Endothelial cell of umbilical vein (primary cell): ENCODE results near the gene MCM9. TPM values are rescaled to one million over a fixed set of nuclear protein-coding genes. Genes with fewer than 3 reads are reported as not detected.

Experiments used
- BruUV-seq: library from RNA; stranded (reverse); fragments of 400-500 nt; replicated peaks from 2 replicates; lab custom pipeline; 2021; lab: Mats Ljungman, UMichigan
- CTCF ChIA-PET: fragments of 300-600, 350-600 bp; sonication (Branson Sonifier 250); formaldehyde crosslinking; loops from one replicate; lab custom pipeline; 2021; ENCODE audit warnings: antibody characterized with exemption, inconsistent platforms; lab: Charles Lee
- POLR2A ChIA-PET: fragments of 300-600, 350-600 bp; sonication (Branson Sonifier 250); formaldehyde crosslinking; loops from one replicate; lab custom pipeline; 2021; ENCODE audit warnings: antibody characterized with exemption, inconsistent platforms; lab: Charles Lee
- DNase-seq: peaks from one replicate; pipeline ENCODE4 v3.0.0-alpha.2; 2011; ENCODE audit warnings: low read depth, low spot score
- FAIRE-seq: peaks from 2 replicates; lab custom pipeline; 2011; peaks lifted over from hg19 to GRCh38; lab: Jason Lieb, UNC
- H2AFZ ChIP-seq: 2 replicates; pipeline ENCODE4 v1.6.0; 2012; ENCODE audit warnings: low read depth, low read length, control low read depth, inconsistent platforms
- H3K27ac ChIP-seq: 2 replicates; pipeline ENCODE4 v1.5.1; 2011; ENCODE audit warnings: low read depth, mild to moderate bottlenecking, control low read depth, low read length, moderate library complexity; ENCODE audit not compliant: insufficient read depth
- H3K27me3 ChIP-seq, 2 experiments: 2 replicates each; pipeline versions ENCODE4 v1.6.0 to v1.6.1; 2011; ENCODE audit warnings: low read length in 2 of 2, mixed read lengths in 1 of 2; ENCODE audit not compliant: control insufficient read depth in 2 of 2, insufficient read depth in 2 of 2
- H3K36me3 ChIP-seq, 2 experiments: 2 replicates in 1 of 2; 3 replicates in 1 of 2; pipeline ENCODE4 v1.5.1; 2011; ENCODE audit warnings: low read length in 2 of 2, mild to moderate bottlenecking in 1 of 2, moderate library complexity in 1 of 2; ENCODE audit not compliant: control insufficient read depth in 2 of 2, insufficient read depth in 2 of 2; ENCODE audit errors: extremely low read depth in 1 of 2
- H3K4me1 ChIP-seq: 3 replicates; pipeline ENCODE4 v1.5.1; 2011; ENCODE audit warnings: mild to moderate bottlenecking, low read length; ENCODE audit not compliant: control insufficient read depth, insufficient read depth; ENCODE audit errors: extremely low read depth
- H3K4me2 ChIP-seq: 2 replicates; pipeline ENCODE4 v1.6.1; 2011; ENCODE audit warnings: low read length, control low read depth, mixed read lengths; ENCODE audit not compliant: insufficient read depth
- H3K4me3 ChIP-seq, 3 experiments: fragments of 200-600 bp in 1 of 3; sonication (generic), shearing (Covaris generic) in 1 of 3; replicated peaks in 1 of 3; 2 replicates each; pipeline ENCODE4 v1.5.1; 2011 to 2016; ENCODE audit warnings: control low read depth in 3 of 3, low read length in 3 of 3, mild to moderate bottlenecking in 2 of 3, inconsistent platforms in 1 of 3, low read depth in 1 of 3, moderate library complexity in 1 of 3; ENCODE audit not compliant: insufficient read depth in 1 of 3
- H3K79me2 ChIP-seq: 2 replicates; pipeline ENCODE4 v1.6.0; 2012; ENCODE audit warnings: low read length, inconsistent platforms; ENCODE audit not compliant: control insufficient read depth, insufficient read depth
- H3K9ac ChIP-seq: replicated peaks from 2 replicates; pipeline ENCODE3; 2011; ENCODE audit warnings: low read length, control low read depth; ENCODE audit not compliant: insufficient read depth; ENCODE audit errors: extremely low read depth
- H3K9me1 ChIP-seq: replicated peaks from 3 replicates; pipeline ENCODE4 v1.6.0; 2011; ENCODE audit warnings: mild to moderate bottlenecking, low read length; ENCODE audit not compliant: control insufficient read depth, insufficient read depth; ENCODE audit errors: extremely low read depth
- H3K9me3 ChIP-seq: replicated peaks from 2 replicates; pipeline ENCODE4 v1.5.1; 2012; ENCODE audit warnings: low read length, inconsistent platforms; ENCODE audit not compliant: control insufficient read depth, insufficient read depth
- H4K20me1 ChIP-seq: replicated peaks from 2 replicates; pipeline ENCODE3; 2011; ENCODE audit warnings: mild to moderate bottlenecking, low read length; ENCODE audit not compliant: control insufficient read depth, insufficient read depth; ENCODE audit errors: extremely low read depth
- CTCF ChIP-seq, 2 donors: IDR thresholded peaks; 1 replicate in 1 of 2; 2 replicates in 1 of 2; pipeline ENCODE4 v1.5.1; 2011; ENCODE audit warnings: low read length in 2 of 2, mild to moderate bottlenecking in 2 of 2, moderate library complexity in 2 of 2, control low read depth in 1 of 2, inconsistent platforms in 1 of 2, low read depth in 1 of 2; ENCODE audit not compliant: insufficient read depth in 1 of 2; ENCODE audit errors: extremely low read depth in 1 of 2
- EZH2 ChIP-seq: IDR thresholded peaks from 2 replicates; pipeline ENCODE4 v1.6.1; 2012; ENCODE audit warnings: borderline replicate concordance, low read depth, mild to moderate bottlenecking, moderate library complexity, low read length, inconsistent platforms; ENCODE audit not compliant: severe bottlenecking
- FOS ChIP-seq: IDR thresholded peaks from 2 replicates; pipeline ENCODE4 v1.6.1; 2011; ENCODE audit warnings: mild to moderate bottlenecking, low read length, moderate library complexity, borderline replicate concordance; ENCODE audit not compliant: insufficient read depth
- GATA2 ChIP-seq: IDR thresholded peaks from 2 replicates; pipeline ENCODE4 v1.7.0; 2011; ENCODE audit warnings: low read depth, mild to moderate bottlenecking, moderate library complexity, mixed read lengths, low read length; ENCODE audit not compliant: insufficient read length, insufficient read depth
- JUN ChIP-seq: IDR thresholded peaks from 2 replicates; pipeline ENCODE4 v1.6.1; 2011; ENCODE audit warnings: borderline replicate concordance, low read depth; ENCODE audit not compliant: insufficient read length, insufficient read depth
- MAX ChIP-seq: IDR thresholded peaks from 2 replicates; pipeline ENCODE4 v1.6.1; 2011; ENCODE audit not compliant: insufficient read depth, insufficient read length
- MYC ChIP-seq: IDR thresholded peaks from one replicate; pipeline ENCODE4 v1.6.1; 2011; ENCODE audit warnings: mild to moderate bottlenecking, low read depth, low read length
- POLR2A ChIP-seq: IDR thresholded peaks from 2 replicates; pipeline ENCODE4 v1.6.1; 2012; ENCODE audit warnings: low read depth, mild to moderate bottlenecking, control low read depth, low read length
- POLR2AphosphoS5 ChIP-seq: IDR thresholded peaks from 2 replicates; pipeline ENCODE4 v1.6.1; 2012; ENCODE audit warnings: low read depth, mild to moderate bottlenecking, control low read depth, low read length, moderate library complexity; ENCODE audit not compliant: insufficient read depth
- dilution Hi-C: fragments of 300-500 bp; cut with MboI; formaldehyde crosslinking; loops from one replicate; pipeline ENCODE4 v1.15.0; 2019; ENCODE audit warnings: low sequenced_read_pairs; ENCODE audit not compliant: extremely low pct_ligation_motif_present
- intact Hi-C: fragments of 100-400 bp; cut with micrococcal nuclease; formaldehyde crosslinking; loops from one replicate; pipeline ENCODE4 v1.10.0; 2022
- polyA plus RNA-seq, 4 experiments: library from polyadenylated mRNA; depleted of rRNA in 3 of 4; stranded (reverse) in 3 of 4; unstranded in 1 of 4; fragments of >200 nt; gene quantifications; 2 replicates each; pipeline versions ENCODE4 v1.2.1 to v1.2.3, GENCODE V29; 2011 to 2012; ENCODE audit warnings: missing spikeins in 1 of 4
- total RNA-seq: library from RNA; stranded (reverse); gene quantifications from 2 replicates; pipeline ENCODE4 v1.2.3, GENCODE V29; 2021

Gene MCM9
- total and polyA plus RNA-seq, 2 donors (not counting 3 experiments of a cell fraction or from before 2014, with no cell fraction given), result 2.0 to 14.1 TPM

GRCh38 chr6:118785601-118786000 lies 149.4 kb downstream of the MCM9 start:
- H3K4me3 ChIP-seq, result no peak overlapping the region
- DNase-seq, result no peak
- CTCF ChIA-PET, result interaction anchor here (1.4 kb wide), 1 partner anchor 18 kb away, joined by 4 read pairs; no protein-coding TSS in a partner anchor
- intact Hi-C loops (no loop called here), dilution Hi-C loops (no loop called here)
- no peak for FAIRE-seq
- H3K9me3 ChIP-seq, result no peaks in the 10 kb centered on the region
- H3K9ac ChIP-seq, result no peak overlapping the region
- POLR2A ChIA-PET, result no interaction called here
- no peaks in the 10 kb centered on the region for H3K79me2 ChIP-seq
- BruUV-seq, result no TSS peak
- no peaks in the 10 kb centered on the region for H3K9me1 ChIP-seq
- no peak overlapping the region for H2AFZ ChIP-seq
- H3K4me2 ChIP-seq, result no peak overlapping the region
- no peaks in the 10 kb centered on the region for H4K20me1 ChIP-seq
- no peak overlapping the region for H3K27ac ChIP-seq
- peaks cover 7% of the 10 kb centered on the region for H3K4me1 ChIP-seq
- TF ChIP-seq POLR2A, result no peak
- TF ChIP-seq GATA2, result no peak
- no peak for TF ChIP-seq FOS
- no peak for TF ChIP-seq EZH2
- no peak for TF ChIP-seq MAX
- TF ChIP-seq JUN, result no peak
- TF ChIP-seq CTCF (IDR thresholded peaks at IDR 0.05; ENCODE audit: extremely low read depth in 1 of 2, insufficient read depth in 1 of 2, low read depth in 1 of 2, low read length in 2 of 2), result no peak
- TF ChIP-seq MYC, result no peak
- TF ChIP-seq POLR2AphosphoS5, result no peak
- H3K27me3 ChIP-seq, result no peaks in the 10 kb centered on the region
- H3K36me3 ChIP-seq, result no peaks in the 10 kb centered on the region
